HG02642 (cell line): ENCODE data around the gene CNTD1.

Source experiments
- ATAC-seq: cut with Tn5 transposase; IDR thresholded peaks from one replicate; pipeline ENCODE4 v1.9.1; 2021; ENCODE audit warnings: mild to moderate bottlenecking; ENCODE audit not compliant: unreplicated experiment, poor library complexity

CNTD1 gene

DNA sequence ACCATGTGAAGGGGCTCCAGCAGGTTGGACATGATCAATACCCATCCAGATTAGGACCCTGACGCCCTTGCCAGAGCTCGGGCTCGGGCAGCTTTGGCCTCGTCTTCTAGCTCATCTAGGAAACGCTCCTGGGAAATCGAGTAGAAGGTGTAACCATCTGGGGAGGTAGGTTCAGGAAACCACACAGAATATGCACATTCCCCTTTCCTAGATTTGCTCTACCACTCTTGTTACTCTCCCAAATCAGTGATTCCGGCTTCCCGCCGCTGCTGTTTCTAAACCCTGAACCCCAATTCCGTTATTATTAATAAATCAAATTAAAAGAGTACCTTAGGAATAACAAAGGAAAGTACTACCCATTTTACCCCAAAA, 664 bp upstream of the CNTD1 start:
- ATAC-seq, result no peak

DNA sequence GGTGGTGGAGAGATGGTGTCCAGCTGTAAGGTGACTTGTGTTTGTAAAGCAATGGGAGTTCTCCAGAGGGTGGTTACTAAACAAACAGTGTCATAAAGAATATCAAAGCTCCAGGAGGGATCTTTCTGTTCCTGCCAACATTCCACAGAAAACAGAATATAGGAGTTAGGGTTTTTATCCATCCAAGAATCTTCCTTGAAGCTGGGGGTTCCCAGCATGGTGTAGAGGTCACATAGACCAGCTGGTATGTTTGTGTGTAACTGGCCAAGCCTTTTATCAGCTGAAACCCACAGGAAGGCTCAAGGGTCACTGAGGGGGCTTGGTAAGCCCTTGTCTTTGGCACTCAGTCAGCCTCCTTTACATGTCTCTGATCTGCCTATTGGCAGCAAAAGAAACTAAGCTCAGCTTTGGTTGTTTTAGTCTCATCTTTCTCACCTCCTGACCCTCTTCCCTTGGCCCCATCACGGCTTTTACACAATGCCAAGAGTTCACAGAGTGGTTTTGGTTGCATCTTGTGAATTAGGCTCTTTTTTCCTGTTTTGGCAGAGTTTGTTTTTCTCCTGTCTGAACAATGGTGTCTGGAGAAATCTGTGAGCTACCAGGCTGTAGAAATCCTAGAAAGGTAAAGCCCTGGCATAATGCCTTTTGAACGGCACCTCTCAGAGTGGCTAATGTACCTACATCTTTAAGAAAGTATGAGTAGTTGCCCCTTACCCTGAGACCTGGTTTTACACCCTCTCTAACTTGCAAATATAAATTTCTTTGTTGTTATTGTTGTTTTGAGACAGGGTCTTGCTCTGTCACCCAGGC, 4.6 kb downstream of the CNTD1 start:
- no peak for ATAC-seq

- no peak for ATAC-seq
Observed at GRCh38 chr17:42804918-42805367, 6.3 kb downstream of the CNTD1 start.

DNA sequence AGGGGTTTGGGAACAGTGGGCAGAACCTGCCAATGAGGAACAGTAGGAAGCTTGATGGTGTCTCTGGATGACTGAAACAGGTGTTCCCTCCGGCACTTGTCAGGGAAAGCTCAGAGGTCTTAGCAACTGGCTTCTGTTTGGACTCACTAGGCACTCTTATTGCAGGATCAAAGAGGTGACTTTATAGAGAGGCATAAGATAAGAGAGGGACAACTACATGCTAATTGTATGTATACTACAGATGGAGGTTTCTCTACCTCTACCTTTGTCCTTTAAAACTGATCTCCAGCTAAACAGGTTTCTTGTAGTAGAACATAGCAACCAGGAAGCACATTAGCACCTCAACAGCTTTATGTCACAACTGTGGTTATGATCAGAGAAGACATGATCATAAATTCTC, 7.6 kb downstream of the CNTD1 start:
- ATAC-seq, result no peak

DNA sequence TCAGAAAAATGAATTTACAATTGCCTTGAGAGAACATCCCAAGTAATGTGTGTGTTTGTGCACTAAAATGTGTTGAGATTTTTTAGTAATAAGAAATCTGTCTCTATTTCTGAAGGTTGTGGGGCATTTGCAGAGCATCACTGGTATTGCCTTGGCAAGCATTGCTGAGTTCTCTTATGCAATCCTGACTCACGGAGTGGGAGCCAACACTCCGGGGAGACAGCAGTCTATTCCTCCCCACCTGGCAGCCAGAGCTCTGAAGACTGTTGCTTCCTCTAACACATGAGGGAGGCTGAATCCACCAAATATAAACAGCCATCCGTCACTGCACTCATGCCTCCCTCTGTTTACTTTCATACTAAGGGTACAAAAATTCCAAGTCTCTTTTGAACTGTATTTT, 10.6 kb downstream of the CNTD1 start:
- ATAC-seq, result no peak

GRCh38 chr17:42814633-42815399, 16.2 kb downstream of the CNTD1 start:
- no peak for ATAC-seq

DNA sequence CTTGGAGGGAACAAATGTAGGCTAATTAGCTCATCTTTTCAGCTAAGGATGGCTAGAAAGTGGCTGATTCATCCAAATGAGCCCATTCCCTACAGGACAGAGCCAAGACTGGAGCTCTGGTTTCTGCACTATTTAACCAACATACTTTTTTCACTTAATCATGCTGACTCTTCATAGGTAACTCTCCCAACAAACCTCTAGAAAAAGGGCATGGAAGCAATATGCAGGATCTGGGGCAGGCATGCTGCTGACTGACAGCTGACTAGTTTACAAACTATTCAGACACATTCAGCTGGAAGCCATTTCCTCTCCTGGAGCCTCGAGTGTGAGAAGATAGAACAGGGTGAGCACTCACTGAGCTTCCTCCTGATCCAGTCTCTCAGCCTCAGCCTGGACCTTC, 19.2 kb downstream of the CNTD1 start:
- ATAC-seq, result no peak

DNA sequence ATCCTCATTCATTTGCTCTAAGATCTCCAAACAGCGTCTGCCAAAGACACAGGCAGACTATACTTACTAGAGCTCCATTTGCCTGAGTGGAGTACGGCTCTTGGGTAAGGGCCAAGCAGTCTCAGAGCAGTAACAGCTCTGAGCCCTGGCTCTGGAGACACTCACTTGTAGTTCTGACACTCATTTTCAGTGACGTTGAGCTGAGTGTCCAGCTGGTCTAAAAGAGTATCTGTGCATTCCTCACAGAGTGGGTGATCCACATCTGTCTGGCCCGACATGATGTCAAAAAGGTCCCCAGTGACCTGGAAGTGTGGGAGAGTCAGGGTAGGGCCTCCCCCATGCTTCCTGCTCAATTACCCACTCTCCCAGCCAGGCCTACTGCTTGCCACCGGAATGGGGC, 19.7 kb downstream of the CNTD1 start:
- no peak for ATAC-seq

GRCh38 chr17:42819939-42820535, 21.4 kb downstream of the CNTD1 start:
- no peak for ATAC-seq

GRCh38 chr17:42821176-42821575, 22.5 kb downstream of the CNTD1 start:
- no peak for ATAC-seq

DNA sequence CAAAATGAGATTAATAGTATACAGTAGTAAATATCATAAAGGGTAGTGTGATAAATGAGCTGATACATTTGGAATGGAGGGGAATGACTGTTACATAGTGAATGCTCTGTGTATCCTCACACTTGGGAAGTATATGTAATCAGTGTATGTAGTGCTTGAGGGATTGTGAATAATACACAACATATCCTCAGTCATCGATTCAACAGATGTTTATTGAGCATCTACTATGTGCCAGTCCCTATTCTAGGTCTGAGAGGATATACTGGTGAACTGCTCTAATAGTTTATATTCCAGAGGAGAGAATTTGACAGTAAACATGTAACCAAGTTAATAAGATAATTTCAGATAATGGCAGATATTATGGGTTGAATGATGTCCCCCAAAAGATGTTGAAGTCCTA, 28.8 kb downstream of the CNTD1 start:
- ATAC-seq, result no peak

DNA sequence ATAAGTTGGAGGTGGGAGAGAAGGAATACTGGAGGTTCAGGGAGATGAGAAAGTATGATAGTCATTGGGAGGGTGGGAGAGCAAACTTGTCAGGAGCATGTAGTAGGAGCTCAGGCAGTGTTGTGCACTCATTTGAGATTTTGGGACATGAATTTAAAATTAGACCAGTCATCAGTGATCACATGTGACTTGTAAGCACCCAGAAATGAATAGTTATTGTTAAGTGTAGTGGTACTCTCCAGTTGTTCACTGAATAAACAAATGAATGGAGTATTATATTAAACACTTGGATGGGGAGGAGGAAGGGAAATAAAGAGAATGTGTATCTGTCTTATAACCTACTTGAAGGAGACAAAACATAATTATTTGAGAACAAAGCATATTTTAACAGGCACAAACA, 32.3 kb downstream of the CNTD1 start:
- no peak for ATAC-seq

DNA sequence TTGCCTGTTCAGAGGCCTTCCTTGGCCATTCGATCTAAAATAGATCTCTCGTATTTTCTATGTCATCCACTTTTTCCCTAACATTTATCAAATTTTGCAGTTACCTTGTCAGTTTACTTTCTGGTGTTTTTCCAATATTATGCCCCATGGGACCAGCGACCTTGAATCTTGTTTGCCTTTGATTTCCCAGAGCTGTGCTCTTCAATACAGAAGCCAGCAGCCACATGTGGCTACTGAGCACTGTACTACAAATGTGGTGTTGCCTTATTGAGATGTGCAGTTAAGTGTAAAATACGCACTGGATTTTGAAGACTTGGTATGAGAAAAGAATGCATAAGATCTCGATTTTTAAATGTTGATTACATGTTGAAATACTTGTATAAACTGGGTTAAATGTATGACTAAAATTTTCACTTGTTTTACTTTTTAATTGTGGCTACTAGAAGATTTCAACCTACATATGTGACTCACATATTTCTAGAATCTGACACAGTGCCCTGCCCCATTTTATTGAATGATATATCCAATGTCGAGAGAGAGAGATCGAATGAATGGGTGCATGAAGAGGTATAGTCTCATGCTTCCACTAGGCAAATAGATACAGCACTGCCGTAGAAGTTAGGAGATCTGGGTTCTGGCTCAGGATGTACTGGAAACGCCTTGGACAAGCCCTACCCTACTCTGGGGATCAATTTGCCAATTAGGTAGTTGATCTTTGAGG, 33.7 kb downstream of the CNTD1 start:
- ATAC-seq, result peak; percentile 5

DNA sequence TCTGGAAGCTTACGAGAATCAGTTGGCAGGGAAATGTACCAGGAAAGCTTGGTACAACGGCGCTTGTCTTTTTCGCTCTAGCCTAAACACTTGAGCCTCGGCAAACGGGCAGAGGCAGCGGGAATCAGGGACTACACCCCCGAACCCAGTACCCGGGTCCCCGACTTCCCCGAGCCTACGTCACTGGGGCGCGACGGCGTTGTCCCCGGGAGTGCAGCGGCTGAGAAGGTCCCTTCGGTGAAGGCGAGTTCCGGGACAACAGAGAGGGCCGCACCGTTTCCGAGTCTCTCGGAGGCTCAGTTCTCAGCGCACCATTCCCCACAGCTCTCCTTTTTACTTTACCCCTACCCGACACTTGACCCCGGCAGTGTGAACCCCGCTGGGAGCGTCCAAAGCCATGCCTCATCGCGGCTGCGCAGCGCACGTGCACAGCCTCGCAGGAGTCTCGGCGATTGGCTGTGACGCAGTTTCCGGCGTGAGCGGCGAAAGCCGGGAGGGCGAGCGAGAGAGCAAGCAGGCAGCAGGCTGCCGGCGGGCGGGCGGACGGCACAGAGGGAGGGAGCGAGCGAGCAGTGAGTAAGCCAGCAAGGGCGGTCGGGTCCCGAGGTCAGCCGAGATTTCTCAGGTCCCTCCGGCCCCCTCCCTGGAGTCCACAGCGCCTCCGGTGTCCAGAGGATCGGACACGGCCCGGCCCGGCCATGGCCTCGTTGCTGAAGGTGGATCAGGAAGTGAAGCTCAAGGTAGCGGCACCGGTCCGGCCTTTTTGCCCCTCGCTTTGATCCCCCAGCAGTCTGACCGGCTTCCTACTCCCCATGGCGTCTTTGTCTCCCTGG, 34.5 kb downstream of the CNTD1 start, which contains the start of gene PSME3:
PSME3 (plus strand) TSS at position 464 of the 833 bp plus-strand sequence; CDS start at position 699, 235 bp downstream.
- peak; percentile 88 for ATAC-seq

DNA sequence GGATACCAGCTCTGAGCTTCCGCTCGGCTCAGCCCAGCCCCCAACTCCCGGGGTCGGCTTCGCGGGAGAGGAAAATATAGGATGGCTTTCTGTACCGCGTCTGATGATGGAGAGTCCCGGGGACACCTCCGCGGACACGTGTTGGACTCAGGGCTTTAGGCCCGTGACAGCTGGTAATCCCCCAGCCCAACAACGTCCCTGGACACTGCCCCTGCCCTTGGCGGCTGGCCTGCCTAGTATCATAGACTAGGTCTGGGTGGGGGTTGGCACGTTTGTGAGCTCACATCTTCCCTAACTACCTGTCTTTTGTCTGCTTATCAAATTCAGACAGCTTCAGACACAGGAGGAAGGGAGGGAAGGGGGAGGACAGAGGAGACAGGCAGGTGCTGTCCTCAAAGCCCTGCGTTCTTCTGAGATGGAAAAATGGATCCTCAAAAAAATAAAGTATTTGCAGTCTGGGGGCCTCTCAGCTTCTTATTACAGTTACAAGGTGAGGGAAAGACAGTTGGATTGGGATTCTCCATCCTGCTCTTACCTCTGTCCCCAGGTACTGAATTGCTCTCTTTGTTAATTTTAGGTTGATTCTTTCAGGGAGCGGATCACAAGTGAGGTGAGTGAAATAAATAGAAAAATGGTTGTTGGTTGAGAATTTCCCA, 35.2 kb downstream of the CNTD1 start:
- peak; percentile 9 for ATAC-seq

GRCh38 chr17:42835732-42836131, 37.1 kb downstream of the CNTD1 start:
- no peak for ATAC-seq

DNA sequence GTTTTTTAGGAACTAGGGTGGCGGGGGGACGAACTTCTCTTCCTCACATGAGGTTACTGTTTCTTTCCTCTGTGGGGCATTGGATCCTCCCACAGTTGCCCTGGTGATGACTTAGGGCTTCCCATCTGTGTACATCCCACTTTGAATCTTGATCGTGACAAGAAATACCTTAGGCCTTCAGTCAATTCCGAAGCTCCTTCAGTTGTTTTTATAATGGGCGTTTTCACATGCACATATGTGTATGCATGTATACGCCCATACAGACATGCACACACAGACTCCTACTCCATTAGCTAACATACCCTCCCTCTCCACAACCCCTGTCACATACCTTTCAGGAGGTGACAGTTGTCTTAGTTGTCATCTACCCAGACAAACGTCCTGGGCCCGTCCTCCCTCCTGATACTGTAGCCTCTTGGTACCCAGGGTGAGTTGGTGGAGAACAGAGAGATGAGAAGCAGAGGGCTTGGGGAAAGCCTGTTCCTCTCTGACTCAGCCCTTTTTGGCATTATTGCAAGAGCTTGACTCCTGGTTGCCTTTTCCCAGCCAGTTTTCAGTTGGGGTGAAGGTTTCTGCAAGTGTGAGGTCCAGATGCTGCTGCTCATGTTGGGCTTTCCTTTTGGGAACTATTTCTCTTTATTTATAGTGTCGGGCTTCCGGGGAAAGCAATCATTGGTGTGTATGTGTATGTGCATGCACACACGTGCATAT, 43.5 kb downstream of the CNTD1 start:
- no peak for ATAC-seq

DNA sequence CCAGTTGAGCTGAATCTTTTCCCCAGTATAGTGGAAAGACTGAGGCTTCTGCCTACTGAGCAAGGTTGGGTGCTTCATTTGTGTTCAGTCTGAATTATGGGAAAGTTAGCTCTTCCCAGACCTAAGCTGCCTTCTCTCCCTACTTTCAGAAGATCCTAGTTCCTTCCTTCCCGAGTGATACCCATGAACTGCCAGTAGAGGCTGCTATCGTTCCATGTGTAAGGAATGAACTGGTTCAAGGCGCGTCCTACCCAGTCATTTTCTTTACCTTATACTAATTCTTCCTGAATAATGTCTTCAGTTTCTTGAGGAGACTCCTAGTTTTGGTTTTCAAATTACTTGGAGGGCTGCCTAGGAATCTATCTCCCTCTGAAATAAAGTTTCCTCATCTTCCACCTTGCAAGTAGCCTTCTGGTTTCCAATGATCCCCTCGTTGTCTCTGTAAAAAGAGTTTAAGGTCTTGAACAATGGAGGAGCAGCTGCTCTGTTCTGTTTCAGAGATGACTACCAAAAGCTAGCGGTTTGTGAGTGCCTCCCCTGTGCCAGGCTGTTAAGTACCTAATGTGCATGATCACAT, 44.8 kb downstream of the CNTD1 start:
- no peak for ATAC-seq
